ENCODE data around the gene DCANP1.

DNA sequence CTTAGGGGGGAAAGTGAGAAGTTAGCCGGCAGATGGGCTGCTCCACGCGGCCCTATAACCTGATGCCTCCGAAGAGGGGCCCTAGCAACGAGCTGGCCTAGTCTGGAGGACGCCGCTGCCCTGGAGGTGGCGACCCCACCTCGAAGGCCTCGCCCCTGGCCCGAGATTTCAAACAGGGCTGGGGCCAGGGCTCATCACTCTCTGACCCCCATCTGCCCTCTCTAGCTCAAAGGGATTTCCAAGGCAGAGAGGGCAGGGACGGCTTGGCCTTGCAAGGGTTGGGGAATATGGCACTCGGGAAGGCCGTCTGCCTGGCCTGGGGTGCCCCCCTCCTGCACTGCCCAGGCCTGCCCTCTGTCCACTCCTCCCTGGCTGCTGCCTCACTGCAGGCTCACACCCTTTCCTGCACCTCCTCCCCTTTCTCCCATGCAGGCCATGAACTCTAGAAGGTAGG is 30.5 kb upstream of the DCANP1 start:
- TF ChIP-seq ZNF138 (CRISPR knock-in tag; conservative IDR thresholded peaks at IDR 0.05) (no peak), CTCF (IDR thresholded peaks at IDR 0.05) (no peak), EMX1 (CRISPR knock-in tag; IDR thresholded peaks at IDR 0.05) (no peak), E2F1 (CRISPR knock-in tag; IDR thresholded peaks at IDR 0.05) (no peak), MXD4 (CRISPR knock-in tag; IDR thresholded peaks at IDR 0.05; ENCODE audit: borderline replicate concordance) (no peak)

Measured in WTC11 (cell line).